ENCODE results near the gene TSC22D4.
A peak's percentile ranks its signal among the peaks of the same experiment; 100 is the strongest.

The TSC22D4 gene

GRCh38 chr7:100517305-100517704 is 38.3 kb upstream of the TSC22D4 start:
- H3K27ac Mint-ChIP-seq = no peak overlapping the region
- TF ChIP-seq CTCF (IDR thresholded peaks at IDR 0.05; ENCODE audit: unreplicated experiment in 3 of 3) = no peak
- H3K4me3 Mint-ChIP-seq = no peak overlapping the region
- H3K9me3 Mint-ChIP-seq = no peaks in the 10 kb centered on the region
- H3K4me1 Mint-ChIP-seq = peaks cover 12% of the 10 kb centered on the region
- no peaks in the 10 kb centered on the region for H3K36me3 Mint-ChIP-seq (ENCODE audit: low read depth)
- no peaks in the 10 kb centered on the region for H3K27me3 Mint-ChIP-seq (ENCODE audit: low read depth)

- Mint-ChIP-seq H3K36me3 (ENCODE audit: low read depth) (no peaks in the 10 kb centered on the region), H3K27ac (peak overlapping the region; percentile 33 to 89 (median 70)), H3K4me3 (no peak overlapping the region), H3K27me3 (ENCODE audit: low read depth) (no peaks in the 10 kb centered on the region), H3K9me3 (no peaks in the 10 kb centered on the region), H3K4me1 (peaks cover 12% of the 10 kb centered on the region)
- TF ChIP-seq CTCF (IDR thresholded peaks at IDR 0.05; ENCODE audit: unreplicated experiment in 3 of 3) = no peak
Observed at GRCh38 chr7:100516135-100516812, 37.3 kb upstream of the TSC22D4 start.

GRCh38 chr7:100515072-100515532 is 36.1 kb upstream of the TSC22D4 start:
- no peaks in the 10 kb centered on the region for H3K9me3 Mint-ChIP-seq
- no peaks in the 10 kb centered on the region for H3K27me3 Mint-ChIP-seq (ENCODE audit: low read depth)
- H3K4me1 Mint-ChIP-seq = peaks cover 12% of the 10 kb centered on the region
- H3K36me3 Mint-ChIP-seq (ENCODE audit: low read depth) = no peaks in the 10 kb centered on the region
- H3K4me3 Mint-ChIP-seq = no peak overlapping the region
- H3K27ac Mint-ChIP-seq = peak overlapping the region in 2 of 3 experiments; percentile 59 to 63
- no peak for TF ChIP-seq CTCF (IDR thresholded peaks at IDR 0.05; ENCODE audit: unreplicated experiment in 3 of 3)

GRCh38 chr7:100513212-100513810 is 34.3 kb upstream of the TSC22D4 start:
- Mint-ChIP-seq H3K9me3 (no peaks in the 10 kb centered on the region), H3K4me1 (peaks cover 18% of the 10 kb centered on the region), H3K36me3 (ENCODE audit: low read depth) (no peaks in the 10 kb centered on the region), H3K4me3 (no peak overlapping the region), H3K27ac (no peak overlapping the region), H3K27me3 (ENCODE audit: low read depth) (no peaks in the 10 kb centered on the region)
- TF ChIP-seq CTCF (IDR thresholded peaks at IDR 0.05; ENCODE audit: unreplicated experiment in 3 of 3) = no peak

- no peaks in the 10 kb centered on the region for H3K9me3 Mint-ChIP-seq
- no peaks in the 10 kb centered on the region for H3K36me3 Mint-ChIP-seq (ENCODE audit: low read depth)
- no peak overlapping the region for H3K27ac Mint-ChIP-seq
- no peak for TF ChIP-seq CTCF (IDR thresholded peaks at IDR 0.05; ENCODE audit: unreplicated experiment in 3 of 3)
- peaks cover 12% of the 10 kb centered on the region for H3K4me1 Mint-ChIP-seq
- no peak overlapping the region for H3K4me3 Mint-ChIP-seq
- H3K27me3 Mint-ChIP-seq (ENCODE audit: low read depth) = no peaks in the 10 kb centered on the region
Observed at GRCh38 chr7:100510437-100511239, 31.6 kb upstream of the TSC22D4 start.

Data from nephron (organoid).